HL-60/S4 treated with retinoic acid at 250 ng/mL for 4 days and 3 days (cell line): ENCODE measurements around the gene LITAF.
"Not testable (repeated sequence)": the region's sequence is repeated elsewhere in the genome, so short reads cannot be mapped to it uniquely, and the experiment has no call there.

Experiments
- in situ Hi-C: fragments of 300-500 bp; cut with MboI; formaldehyde crosslinking; loops from 2 replicates; pipeline ENCODE4 v1.7.0; 2022; ENCODE audit warnings: low sequenced_read_pairs

The LITAF gene

DNA sequence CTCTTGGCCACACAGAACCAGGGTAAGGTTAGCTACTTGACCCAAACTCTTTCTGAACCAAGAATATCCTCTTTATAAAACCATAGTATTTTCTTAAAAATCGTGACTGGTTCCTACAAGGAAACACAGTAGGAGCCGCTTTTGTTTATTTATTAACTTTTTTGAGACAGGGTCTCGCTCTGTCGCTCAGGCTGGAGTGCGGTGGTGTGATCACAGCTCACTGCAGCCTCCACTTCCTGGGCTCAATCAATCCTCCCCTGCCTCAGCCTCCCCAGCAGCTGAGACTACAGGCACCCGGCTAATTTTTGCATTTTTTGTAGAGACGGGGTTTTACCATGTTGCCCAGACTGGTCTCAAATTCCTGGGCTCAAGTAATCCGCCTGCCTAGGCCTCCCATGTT is 14.7 kb upstream of the LITAF start:
- in situ Hi-C loops: no loop called here

DNA sequence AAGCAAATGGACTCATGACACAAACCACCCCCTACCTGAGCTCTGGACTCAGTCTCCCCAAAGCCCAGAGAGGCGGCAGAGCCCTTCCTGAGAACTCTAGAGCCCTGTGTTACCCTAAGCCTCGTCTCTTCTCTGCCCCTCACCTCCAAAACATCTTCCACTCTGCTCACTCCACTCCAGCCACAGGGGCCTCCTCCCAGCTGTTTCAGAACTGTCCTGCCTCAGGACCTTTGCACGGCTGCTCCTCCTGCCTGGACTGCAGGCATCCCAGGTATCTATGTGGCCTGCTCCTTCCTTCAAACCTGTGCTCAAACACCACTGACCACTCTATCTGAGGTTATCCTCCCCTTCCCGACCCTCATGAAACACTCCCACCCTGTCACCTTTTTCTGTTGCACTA is 12.9 kb upstream of the LITAF start:
- in situ Hi-C loops: no loop called here

DNA sequence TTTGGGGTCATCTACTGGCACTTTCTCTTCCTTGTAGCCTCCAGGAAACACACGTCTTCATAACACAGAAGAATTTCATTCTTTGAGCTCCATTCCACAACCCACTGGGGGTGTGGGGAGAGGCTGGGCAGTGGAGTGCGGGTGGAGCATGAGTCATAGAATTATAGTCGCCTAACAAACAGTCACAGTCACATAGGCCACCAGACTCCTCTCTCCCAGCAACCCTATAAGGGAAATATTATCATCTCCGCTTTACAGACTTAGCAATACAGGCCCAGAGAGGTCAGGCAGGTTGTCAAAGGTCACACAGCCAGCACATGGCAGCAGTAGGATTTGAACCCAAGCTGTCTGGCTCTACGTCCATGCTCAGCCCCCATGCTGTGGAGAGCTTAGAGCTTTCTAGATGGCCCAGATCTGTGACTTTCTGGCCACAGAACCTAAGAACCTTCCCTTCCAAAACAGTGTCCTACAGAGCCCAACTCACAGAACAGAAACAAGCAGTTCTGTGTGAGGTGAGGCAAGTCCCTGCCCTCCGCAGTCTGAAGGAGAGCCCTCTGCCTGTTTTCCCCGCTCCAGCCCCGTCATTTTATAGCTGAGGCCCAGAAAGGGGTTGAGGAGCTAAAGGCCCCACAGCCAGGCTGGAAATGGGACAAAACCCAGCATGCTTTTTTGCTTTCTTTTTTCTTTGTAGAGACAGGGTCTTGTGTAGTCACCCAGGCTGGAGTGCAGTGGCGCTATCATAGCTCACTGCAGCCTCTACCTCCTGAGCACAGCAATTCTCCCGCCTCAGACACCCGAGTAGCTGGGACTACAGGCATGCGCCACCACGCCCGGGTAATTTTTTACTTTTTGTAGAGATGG is 10.7 kb upstream of the LITAF start:
- in situ Hi-C loops: no loop called here

DNA sequence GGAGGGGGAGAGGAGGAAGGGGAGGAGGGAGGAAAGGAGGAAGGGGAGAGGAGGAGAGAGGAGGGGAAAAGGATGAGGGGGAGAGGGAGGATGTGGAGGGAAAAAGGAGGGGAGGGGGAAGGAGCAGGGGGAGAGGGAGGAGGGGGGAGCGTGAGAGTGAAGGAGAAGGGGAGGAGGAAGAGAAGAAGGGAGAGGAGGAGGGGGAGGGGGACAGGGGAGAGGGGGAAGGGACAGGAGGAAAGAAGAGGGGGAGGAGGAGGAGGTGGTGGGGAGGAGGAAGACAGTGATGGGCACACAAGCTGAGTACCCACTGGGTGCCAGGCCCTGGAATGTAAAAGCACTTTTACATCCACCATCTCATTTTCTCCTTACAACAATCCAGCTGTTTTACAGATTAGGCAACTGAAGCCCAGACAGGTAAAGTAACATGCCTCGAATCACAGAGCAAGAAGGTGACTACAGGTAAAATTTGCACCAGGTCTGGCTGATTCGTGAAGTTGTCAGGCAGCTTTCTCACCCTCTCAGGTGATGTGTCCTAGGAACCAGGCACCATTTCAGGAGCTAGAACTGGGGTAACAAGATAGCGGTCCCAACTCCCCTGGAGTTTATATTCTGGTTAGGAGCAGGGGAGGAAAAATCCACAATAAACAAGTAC is 10.0 kb upstream of the LITAF start:
- in situ Hi-C loops: no loop called here

DNA sequence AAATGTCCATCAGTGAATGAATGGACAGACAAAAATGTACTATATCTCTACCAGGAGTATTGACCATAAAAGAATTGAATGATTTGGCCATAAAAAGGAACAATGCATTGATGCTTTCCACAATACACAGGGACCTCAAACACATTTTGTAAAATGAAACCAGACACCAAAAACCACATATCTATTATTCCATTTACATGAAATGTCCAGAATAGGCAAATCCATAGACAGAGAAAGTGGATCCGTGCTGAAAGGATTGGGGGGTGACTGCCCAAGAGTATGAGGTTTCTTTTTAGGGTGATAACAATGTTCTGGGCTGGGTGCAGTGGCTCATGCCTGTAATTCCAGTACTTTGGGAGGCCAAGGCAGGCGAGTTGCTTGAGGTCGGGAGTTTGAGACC is 6.9 kb upstream of the LITAF start:
- in situ Hi-C loops: no loop called here

DNA sequence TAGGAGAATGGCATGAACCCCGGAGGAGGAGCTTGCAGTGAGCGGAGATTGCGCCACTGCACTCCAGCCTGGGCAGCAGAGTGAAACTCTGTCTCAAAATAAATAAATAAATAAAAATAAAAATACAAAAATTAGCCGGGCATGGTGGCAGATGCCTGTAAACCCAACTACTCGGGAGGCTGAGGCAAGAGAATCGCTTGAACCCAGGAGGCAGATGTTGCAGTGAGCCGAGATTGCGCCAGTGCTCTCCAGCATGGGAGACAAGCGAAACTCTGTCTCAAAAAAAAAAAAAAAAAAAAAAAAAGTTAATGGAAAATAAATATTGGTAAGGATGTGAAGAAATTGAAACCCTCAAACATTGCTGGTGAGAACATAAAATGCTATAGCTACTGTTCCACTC is 6.4 kb upstream of the LITAF start:
- in situ Hi-C loops: not testable (repeated sequence)

DNA sequence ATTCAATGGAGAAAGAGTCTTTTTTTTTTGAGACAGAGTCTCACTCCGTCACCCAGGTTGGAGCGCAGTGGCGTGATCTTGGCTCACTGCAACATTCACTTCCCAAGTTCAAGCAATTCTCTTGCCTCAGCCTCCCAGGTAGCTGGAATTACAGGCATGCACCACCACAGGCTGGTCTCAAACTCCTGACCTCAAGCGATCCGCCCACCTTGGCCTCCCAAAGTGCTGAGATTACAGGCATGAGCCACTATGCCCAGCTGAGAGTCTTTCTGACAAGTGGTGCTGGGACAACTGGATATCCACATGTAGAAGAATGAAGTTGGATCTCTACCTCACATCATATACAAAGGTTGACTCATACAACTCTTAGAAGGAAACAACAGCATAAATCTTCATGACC is 4.9 kb upstream of the LITAF start:
- in situ Hi-C loops: not testable (repeated sequence)

DNA sequence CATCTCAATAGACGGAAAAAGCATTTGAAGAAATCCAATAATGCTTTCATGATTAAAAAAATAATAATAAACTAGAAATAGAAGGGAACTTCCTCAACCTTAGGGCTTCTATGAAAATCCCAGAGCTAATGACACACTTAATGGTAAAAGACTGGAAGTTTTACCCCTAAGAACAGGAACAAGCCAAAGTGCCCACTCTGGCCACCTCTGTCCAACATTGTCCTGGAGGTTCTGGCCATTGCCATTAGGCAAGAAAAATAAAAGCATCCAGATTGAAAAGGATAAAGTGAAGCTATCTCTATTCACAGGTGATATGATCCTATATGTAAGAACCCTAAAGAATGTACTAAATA is 2.5 kb upstream of the LITAF start:
- in situ Hi-C loops: no loop called here

DNA sequence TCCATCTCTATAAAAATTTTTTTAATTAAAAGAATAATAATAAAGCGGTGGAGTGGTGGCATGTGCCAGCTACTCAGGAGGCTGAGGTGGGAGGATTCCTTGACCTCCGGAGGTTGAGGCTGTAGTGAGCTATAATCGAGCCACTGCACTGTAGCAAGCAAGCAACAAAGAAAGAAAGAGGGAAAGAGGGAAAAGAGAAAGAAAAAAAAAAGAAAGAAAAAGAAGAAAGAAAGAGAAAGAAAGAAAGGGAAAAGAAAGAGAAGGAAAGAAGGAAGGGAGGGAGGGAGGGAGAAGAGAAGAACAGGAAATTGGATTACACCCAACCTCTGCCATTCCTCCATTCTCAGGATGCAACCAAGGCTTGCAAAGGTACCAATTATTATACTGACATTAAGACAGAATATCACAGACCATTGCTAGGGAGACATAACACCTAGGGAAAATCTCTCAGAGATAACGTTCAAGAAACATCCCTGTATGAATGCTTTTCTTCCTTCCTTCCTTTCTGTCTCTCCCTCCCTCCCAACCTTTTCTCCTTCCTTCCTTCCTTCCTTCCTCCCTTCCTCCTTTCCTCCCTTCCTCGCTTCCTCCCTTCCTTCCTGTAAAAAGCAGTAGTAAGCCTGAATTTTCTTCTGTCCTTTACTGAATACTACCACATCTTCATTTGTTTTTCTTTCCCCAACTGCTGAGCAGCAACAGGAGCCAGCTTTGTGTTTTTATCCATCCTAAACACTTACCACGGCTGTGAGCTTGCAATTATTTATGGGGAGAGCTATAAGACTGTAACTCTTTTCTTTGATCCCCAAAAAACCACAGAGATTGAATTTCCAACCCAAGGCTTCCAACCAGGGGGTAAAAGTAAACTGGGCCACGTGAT is 1.8 kb upstream of the LITAF start:
- in situ Hi-C loops: no loop called here

DNA sequence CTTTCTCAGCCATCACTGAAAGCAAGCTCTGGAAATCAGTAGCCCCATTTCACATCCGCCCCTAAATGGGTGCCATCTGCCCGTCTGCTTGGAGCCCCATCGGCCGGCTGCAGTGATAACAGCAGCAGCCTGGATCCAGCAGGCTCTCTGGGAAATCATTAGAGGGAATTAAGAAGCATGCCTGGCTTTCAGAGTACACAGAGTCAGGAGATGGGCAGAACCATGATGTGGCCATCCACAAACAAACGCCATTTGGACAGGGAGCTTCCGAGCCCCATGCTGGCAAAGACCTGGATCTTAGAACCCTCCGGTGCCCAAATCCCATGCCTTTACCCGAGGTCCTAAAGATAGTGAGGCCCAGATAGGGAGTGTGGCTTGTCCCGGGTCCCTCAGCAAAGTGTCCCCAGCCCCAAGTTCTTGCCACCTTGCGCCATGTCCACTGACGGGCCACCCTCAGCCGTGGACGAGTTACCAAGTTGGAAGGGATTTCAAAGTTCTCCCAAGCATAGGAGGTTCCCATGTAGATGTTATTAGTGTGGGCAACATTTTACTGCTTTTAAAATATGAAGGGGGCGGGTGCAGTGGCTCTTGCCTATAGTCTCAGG is 1.0 kb upstream of the LITAF start:
- in situ Hi-C loops: no loop called here

DNA sequence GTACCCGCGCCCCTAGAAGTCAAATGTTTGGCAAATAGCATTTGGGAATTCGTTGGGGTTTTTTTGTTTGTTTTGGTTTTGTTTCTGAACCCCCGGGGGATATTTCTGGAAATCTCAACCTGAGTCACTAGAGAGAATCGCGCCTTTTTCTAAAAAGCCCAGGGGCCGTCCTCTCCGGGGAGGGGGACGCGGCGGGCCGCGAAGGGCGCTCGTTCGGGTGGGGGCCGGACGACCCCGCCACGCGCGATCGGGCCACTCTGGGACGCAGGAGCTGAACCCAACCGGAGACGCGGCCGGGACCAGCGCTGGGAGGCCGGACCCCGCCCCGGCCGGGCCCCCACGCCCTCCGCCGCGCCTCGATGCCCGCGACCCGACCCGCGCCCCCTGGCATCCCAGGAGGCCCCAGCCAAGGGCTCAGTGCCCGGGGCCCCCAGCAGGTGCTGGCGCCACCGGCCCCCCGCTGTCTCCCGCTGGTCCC is 302 bp downstream of the LITAF start:
- in situ Hi-C loops: no loop called here

DNA sequence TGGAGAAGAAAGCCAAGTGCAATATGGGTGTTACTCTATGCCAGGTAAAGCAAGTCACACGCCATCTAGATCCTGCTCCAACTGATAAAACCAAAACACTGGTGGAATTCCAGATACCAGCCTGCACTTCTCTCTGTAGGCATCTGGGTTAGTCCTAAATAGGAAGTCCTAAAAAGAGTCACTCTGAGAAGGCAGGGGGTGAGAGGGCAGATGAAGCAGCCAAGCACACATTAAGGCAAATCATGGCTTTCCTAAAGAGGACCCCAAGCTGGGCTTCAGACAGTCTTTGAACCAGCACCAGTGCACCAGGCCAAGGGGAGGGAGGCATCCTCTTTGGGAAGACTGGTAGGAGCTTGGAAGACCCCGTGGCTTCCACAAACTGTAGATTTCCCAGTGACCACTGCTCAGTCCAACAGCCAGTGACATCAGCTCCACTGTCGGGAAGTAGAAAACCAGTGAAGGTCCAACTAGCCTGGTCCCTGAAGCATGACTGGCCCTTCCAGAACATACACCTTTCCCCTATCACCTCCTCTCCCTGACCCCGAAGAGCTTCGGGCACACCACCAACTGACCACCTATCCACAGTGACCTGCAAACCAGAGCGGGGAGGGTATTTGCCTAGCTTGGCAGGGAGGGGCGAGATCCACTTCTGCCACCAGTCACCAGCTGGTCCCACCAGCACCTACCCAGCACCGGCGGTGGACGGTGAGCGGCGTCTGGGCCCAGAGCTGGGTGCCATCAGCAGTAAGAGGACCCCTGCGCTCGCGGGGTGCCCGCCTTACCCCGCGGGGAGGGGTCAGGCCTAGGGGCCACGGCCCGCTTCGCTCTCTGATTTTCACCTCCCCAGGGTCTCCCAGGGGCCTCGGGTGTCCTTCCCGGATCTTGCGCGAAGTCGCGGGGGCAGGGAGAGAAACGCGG is 1.0 kb downstream of the LITAF start:
- in situ Hi-C loops: no loop called here

DNA sequence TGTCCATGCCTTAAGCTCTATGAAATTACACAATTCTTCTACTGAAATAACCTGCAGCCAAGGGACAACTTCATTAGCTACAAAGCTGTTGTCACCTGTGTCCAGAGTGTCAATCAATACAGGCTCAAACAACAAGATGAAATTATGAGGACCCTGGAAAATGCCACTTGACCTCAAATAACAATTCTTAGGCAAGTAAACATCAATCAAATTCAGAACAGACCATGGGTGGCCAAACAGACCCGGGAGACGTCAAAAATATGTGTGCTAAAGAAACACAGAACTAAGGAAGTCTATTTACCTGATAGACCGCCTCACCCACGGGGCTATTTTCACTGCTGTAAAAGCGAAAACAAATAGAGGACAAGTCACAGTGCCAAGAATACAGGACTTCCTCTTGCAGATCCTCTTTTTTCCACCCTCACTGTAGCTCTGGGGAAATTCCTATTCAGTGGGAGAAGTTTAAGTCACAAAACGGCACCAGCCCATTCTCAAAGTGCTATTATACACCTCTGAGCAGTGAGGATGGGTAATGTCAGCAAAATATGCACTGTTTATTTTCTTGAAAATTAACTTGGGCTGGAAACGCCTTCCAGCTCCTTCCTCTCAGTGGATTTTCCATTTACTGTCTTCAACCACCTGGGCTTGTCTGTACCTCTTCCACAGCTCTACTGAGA is 2.7 kb downstream of the LITAF start:
- in situ Hi-C loops: no loop called here

DNA sequence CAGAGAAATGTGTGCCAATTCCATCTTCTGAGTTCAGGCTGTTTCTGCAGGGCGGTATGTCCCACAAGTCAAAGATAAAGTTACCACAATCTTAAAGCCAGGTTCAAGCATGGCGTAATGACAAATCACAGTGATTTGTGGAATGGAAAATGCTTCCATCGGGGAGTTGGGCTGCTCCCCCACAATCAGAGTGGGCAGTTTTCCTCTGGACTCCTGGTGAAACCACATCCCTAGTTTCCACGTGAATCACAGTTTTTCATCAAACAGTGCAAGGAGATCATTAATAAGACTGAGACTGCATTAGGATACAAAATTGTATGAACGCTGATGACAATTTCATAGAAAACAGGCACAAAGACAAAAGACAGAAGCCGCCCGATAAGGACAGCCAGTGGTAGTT is 3.6 kb downstream of the LITAF start:
- in situ Hi-C loops: no loop called here

DNA sequence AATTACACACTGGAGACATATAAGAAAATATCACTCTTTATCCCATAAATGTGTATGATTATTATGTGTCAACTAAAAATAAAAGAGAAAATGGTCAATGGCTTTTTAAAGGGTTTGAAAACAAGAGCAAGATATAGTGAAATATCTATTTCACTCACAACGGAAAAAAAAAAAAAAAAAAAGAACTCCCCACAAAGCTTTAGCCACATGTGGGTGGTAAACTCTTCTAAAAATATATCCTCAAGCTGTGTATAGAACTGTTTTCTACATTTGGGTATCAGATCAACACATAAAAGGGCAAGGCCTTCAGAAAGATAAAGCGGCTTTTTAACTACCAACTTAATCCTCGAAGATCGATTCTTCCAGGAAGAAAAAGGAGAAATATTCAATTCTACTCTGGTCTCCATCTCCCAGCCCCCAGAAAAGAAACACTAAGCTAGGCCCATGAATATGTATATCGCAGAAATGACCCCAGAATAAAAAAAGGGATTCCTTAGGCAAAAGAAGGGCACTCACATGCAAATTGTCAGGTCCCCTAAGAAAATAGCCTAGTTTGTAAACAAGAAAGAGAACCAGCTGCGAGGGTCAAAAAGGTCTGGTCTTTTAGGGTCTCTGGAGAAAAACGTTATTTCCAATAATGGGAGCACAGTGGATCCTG is 4.4 kb downstream of the LITAF start:
- in situ Hi-C loops: no loop called here

DNA sequence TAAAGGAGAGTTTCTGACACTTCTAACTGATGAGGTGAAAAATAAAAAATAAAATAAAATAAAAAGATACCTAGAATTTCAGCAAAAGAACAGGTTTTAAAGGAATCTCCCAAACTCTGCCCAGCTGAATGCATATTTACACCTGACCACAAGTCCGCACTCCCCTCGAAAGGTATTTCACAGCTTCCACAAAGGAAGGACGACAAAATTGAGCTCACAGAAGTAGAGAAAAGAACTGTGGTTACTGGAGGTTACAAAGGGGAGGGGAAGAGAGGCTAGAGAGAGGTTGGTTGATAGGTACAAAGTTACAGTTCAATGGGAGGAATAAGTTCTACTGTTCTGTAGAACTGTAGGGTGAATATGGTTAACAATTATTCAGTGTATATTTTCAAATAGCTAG is 5.0 kb downstream of the LITAF start:
- in situ Hi-C loops: no loop called here

DNA sequence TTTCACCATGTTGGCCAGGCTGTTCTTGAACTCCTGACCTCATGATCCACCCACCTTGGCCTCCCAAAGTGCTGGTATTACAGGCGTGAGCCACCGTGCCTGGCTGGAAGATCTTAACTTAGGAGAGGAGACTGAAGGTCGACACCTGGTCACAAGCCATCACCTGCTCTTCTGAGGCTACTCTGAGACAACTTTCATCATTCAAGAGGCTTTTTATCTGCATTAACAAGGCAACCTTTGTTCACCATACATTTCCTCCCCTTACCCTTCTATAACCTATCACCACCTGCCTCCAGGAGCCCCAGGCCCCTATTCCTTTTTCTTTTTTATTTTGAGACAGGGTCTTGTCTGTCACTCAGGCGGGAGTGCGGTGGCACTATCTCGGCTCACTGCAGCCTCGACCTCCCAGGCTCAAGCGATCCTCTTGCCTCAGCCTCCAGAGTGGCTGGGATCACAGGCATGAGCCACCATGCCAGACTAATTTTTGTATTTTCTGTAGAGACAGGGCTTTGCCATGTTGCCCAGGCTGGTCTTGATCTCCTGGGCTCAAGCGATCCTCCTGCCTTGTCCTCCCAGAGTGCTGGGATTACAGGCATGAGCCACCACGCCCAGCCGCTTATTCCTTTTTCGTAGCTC is 6.2 kb downstream of the LITAF start:
- in situ Hi-C loops: no loop called here

DNA sequence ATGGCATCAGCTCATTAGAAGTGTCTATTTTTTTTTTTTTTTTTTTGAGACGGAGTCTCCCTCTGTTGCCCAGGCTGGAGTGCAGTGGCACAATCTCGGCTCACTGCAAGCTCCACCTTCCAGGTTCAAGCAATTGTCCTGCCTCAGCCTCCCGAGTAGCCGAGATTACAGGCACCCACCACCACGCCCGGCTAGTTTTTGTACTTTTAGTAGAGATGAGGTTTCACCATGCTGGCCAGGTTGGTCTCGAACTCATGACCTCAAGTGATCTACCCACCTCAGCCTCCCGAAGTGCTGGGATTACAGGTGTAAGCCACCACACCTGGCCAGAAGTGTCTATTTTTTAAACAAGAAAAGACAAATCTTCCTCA is 9.4 kb downstream of the LITAF start:
- in situ Hi-C loops: not testable (repeated sequence)
